Liver (tissue), 9 donors: ENCODE data around the gene FGF12. TPM values are rescaled to one million over a fixed set of nuclear protein-coding genes. Genes with fewer than 3 reads are reported as not detected.

ENCODE experiments used
- DNase-seq: peaks from one replicate; pipeline ENCODE4 v3.0.0-alpha.2; 2017; ENCODE audit warnings: low spot score
- H3K27ac ChIP-seq, 2 donors: one replicate each; pipeline ENCODE4 v1.7.0; 2013; ENCODE audit warnings: inconsistent platforms in 2 of 2, low read length in 2 of 2, control low read depth in 1 of 2, low read depth in 1 of 2, mild to moderate bottlenecking in 1 of 2
- H3K27me3 ChIP-seq, 4 donors: one replicate each; pipeline versions ENCODE4 v1.6.1 to v1.7.0; 2013; ENCODE audit warnings: low read length in 3 of 4, inconsistent platforms in 1 of 4, mild to moderate bottlenecking in 1 of 4, moderate library complexity in 1 of 4; ENCODE audit not compliant: control insufficient read depth in 4 of 4, insufficient read depth in 4 of 4
- H3K36me3 ChIP-seq, 4 donors: one replicate each; pipeline versions ENCODE4 v1.6.1 to v1.7.0; 2013; ENCODE audit warnings: low read length in 3 of 4, mild to moderate bottlenecking in 3 of 4, low read depth in 1 of 4, moderate library complexity in 1 of 4; ENCODE audit not compliant: control insufficient read depth in 4 of 4, insufficient read depth in 3 of 4
- H3K4me1 ChIP-seq, 4 donors: one replicate each; pipeline versions ENCODE4 v1.6.1 to v1.7.0; 2013; ENCODE audit warnings: low read length in 3 of 4, mild to moderate bottlenecking in 3 of 4, moderate library complexity in 1 of 4; ENCODE audit not compliant: control insufficient read depth in 4 of 4, insufficient read depth in 4 of 4
- H3K4me3 ChIP-seq, 3 donors: one replicate each; pipeline versions ENCODE4 v1.6.1 to v1.7.0; 2013; ENCODE audit warnings: low read length in 3 of 3, control low read depth in 1 of 3, low read depth in 1 of 3, mild to moderate bottlenecking in 1 of 3
- H3K9ac ChIP-seq, 2 donors: one replicate each; pipeline ENCODE4 v1.7.0; 2013; ENCODE audit warnings: low read length in 2 of 2, mild to moderate bottlenecking in 2 of 2, moderate library complexity in 2 of 2, control low read depth in 1 of 2, low read depth in 1 of 2
- H3K9me3 ChIP-seq, 4 donors: one replicate each; pipeline versions ENCODE4 v1.6.1 to v1.7.0; 2013; ENCODE audit warnings: low read length in 3 of 4; ENCODE audit not compliant: control insufficient read depth in 4 of 4
- ATF3 ChIP-seq: IDR thresholded peaks from 2 replicates; pipeline ENCODE4 v1.6.1; 2016; ENCODE audit warnings: antibody characterized with exemption
- CTCF ChIP-seq: fragments of 150-350 bp; IDR thresholded peaks from 2 replicates; pipeline ENCODE4 v1.5.1; 2017; ENCODE audit warnings: improper control_type of control experiment, low read depth, low read length; ENCODE audit not compliant: missing input control
- EGR1 ChIP-seq, 2 donors: IDR thresholded peaks; 2 replicates each; pipeline ENCODE4 v1.6.1; 2016 to 2018; ENCODE audit warnings: antibody characterized with exemption in 2 of 2, low read depth in 2 of 2
- FOXA1 ChIP-seq: IDR thresholded peaks from 2 replicates; pipeline ENCODE4 v1.6.1; 2016; ENCODE audit warnings: antibody characterized with exemption
- GABPA ChIP-seq, 2 donors: IDR thresholded peaks in 1 of 2; conservative IDR thresholded peaks in 1 of 2; 2 replicates each; pipeline ENCODE4 v1.6.1; 2016; ENCODE audit warnings: antibody characterized with exemption in 2 of 2, mild to moderate bottlenecking in 1 of 2, moderate library complexity in 1 of 2
- HNF4A ChIP-seq, 2 donors: conservative IDR thresholded peaks; 2 replicates each; pipeline ENCODE4 v1.6.1; 2016; ENCODE audit warnings: antibody characterized with exemption in 2 of 2, mild to moderate bottlenecking in 2 of 2
- HNF4G ChIP-seq: IDR thresholded peaks from 2 replicates; pipeline ENCODE4 v1.6.1; 2016; ENCODE audit warnings: antibody characterized with exemption
- JUND ChIP-seq, 2 donors: IDR thresholded peaks; 2 replicates each; pipeline ENCODE4 v1.6.1; 2016; ENCODE audit warnings: antibody characterized with exemption in 2 of 2
- MAX ChIP-seq: IDR thresholded peaks from 2 replicates; pipeline ENCODE4 v1.6.1; 2016; ENCODE audit warnings: antibody characterized with exemption
- NR2F2 ChIP-seq: IDR thresholded peaks from 2 replicates; pipeline ENCODE4 v1.6.1; 2016; ENCODE audit warnings: antibody characterized with exemption
- RAD21 ChIP-seq, 2 donors: IDR thresholded peaks; 2 replicates each; pipeline ENCODE4 v1.6.1; 2016; ENCODE audit warnings: antibody characterized with exemption in 2 of 2, mild to moderate bottlenecking in 2 of 2
- REST ChIP-seq: IDR thresholded peaks from 2 replicates; pipeline ENCODE4 v1.6.1; 2016; ENCODE audit warnings: antibody characterized with exemption, mild to moderate bottlenecking
- SP1 ChIP-seq: IDR thresholded peaks from 2 replicates; pipeline ENCODE4 v1.6.1; 2018; ENCODE audit warnings: antibody characterized with exemption, mild to moderate bottlenecking
- TAF1 ChIP-seq: conservative IDR thresholded peaks from 2 replicates; pipeline ENCODE4 v1.6.1; 2016; ENCODE audit warnings: antibody characterized with exemption, mild to moderate bottlenecking
- YY1 ChIP-seq: IDR thresholded peaks from 2 replicates; pipeline ENCODE4 v1.6.1; 2016; ENCODE audit warnings: antibody characterized with exemption, mild to moderate bottlenecking
- ZBTB33 ChIP-seq: IDR thresholded peaks from 2 replicates; pipeline ENCODE4 v1.6.1; 2016; ENCODE audit warnings: antibody characterized with exemption
- WGBS: extraction: QIAGEN DNeasy Blood & Tissue Kit; methylation state at CpG from one replicate; pipeline ENCODE4 v1.1.7; 2013; 5-methylcytosine and 5-hydroxymethylcytosine counted together
- polyA plus RNA-seq, 2 donors: library from polyadenylated mRNA; stranded (reverse) in 1 of 2; unstranded in 1 of 2; fragments of 200-250 nt in 1 of 2; fragments of >200 nt in 1 of 2; fragmentation: Nextera tagmentation in 1 of 2; extraction: Ambion mirVana in 1 of 2; gene quantifications; one replicate each; pipeline versions ENCODE4 v1.2.1 to v1.2.3, GENCODE V29; 2013 to 2015
- total RNA-seq, 2 donors: library from RNA; depleted of rRNA; stranded (reverse); fragments of >200 nt; gene quantifications; one replicate each; pipeline ENCODE4 v1.2.3, GENCODE V29; 2014
- donor health status: healthy.
- donor health status: healthy.
- donor health status: healthy.
- donor health status: healthy.
- donor health status: healthy.

Gene FGF12
- total and polyA plus RNA-seq, 4 donors = 0.11 to 0.59 (median 0.19) TPM

- H3K27me3 ChIP-seq = no peaks in the 10 kb centered on the region
- no peak for DNase-seq
- no peaks in the 10 kb centered on the region for H3K9me3 ChIP-seq
- TF ChIP-seq YY1 = no peak
- TF ChIP-seq EGR1 (IDR thresholded peaks at IDR 0.05; ENCODE audit: low read depth in 2 of 2) = no peak
- TF ChIP-seq ZBTB33 = no peak
- TF ChIP-seq CTCF = no peak
- TF ChIP-seq REST = no peak
- TF ChIP-seq ATF3 = no peak
- no peak for TF ChIP-seq MAX
- no peak for TF ChIP-seq FOXA1
- no peak for TF ChIP-seq HNF4A (conservative IDR thresholded peaks at IDR 0.05)
- no peak for TF ChIP-seq SP1
- TF ChIP-seq TAF1 = no peak
- no peak for TF ChIP-seq RAD21 (IDR thresholded peaks at IDR 0.05)
- H3K27ac ChIP-seq = no peak overlapping the region
- no peak overlapping the region for H3K4me3 ChIP-seq
- no peaks in the 10 kb centered on the region for H3K4me1 ChIP-seq
- H3K9ac ChIP-seq = no peak overlapping the region
- no peaks in the 10 kb centered on the region for H3K36me3 ChIP-seq
Measured at GRCh38 chr3:192737506-192737905, 10.2 kb upstream of the FGF12 start.

- no peak for DNase-seq
- TF ChIP-seq JUND (IDR thresholded peaks at IDR 0.05) (no peak), HNF4A (conservative IDR thresholded peaks at IDR 0.05) (no peak), HNF4G (no peak), GABPA (IDR thresholded peaks at IDR 0.05 in 1 of 2, conservative IDR thresholded peaks at IDR 0.05 in 1 of 2) (no peak), RAD21 (IDR thresholded peaks at IDR 0.05) (no peak), NR2F2 (no peak), REST (no peak), EGR1 (IDR thresholded peaks at IDR 0.05; ENCODE audit: low read depth in 2 of 2) (no peak), CTCF (no peak), ZBTB33 (no peak)
Measured at GRCh38 chr3:192731233-192731632, 3.9 kb upstream of the FGF12 start.

More at GRCh38 chr3:192731233-192731632, 3.9 kb upstream of the FGF12 start:
- Histone ChIP-seq H3K4me1 (peaks cover 0 to 2% (median 0%) of the 10 kb centered on the region in 4 donors), H3K9me3 (no peaks in the 10 kb centered on the region), H3K27me3 (peaks cover 0 to 7% (median 0%) of the 10 kb centered on the region in 4 donors), H3K27ac (no peak overlapping the region), H3K9ac (no peak overlapping the region), H3K4me3 (no peak overlapping the region), H3K36me3 (no peaks in the 10 kb centered on the region)
- 75% methylated on average over 3 of the region's 3 CpGs for WGBS
